ENCODE data around the gene MRPL45.
"Not testable (repeated sequence)": the region's sequence is repeated elsewhere in the genome, so short reads cannot be mapped to it uniquely, and the experiment has no call there.

MRPL45 gene

GRCh38 chr17:38296834-38297517 lies at the start of gene MRPL45:
TSS of gene MRPL45 (plus strand) at chr17:38297168. CDS start at chr17:38297184, 16 bp downstream.
- peak; percentile 97 for DNase-seq

- DNase-seq: not testable (repeated sequence)
These were observed 43.8 kb upstream of the MRPL45 start for GRCh38 chr17:38253191-38253590.

- DNase-seq: not testable (repeated sequence)
These were observed 42.6 kb upstream of the MRPL45 start for GRCh38 chr17:38254357-38254756.

- DNase-seq: peak; percentile 78
These were observed 39.9 kb upstream of the MRPL45 start for GRCh38 chr17:38257013-38257621.

- not testable (repeated sequence) for DNase-seq
These were observed 30.9 kb upstream of the MRPL45 start for GRCh38 chr17:38265974-38266506.

- not testable (repeated sequence) for DNase-seq
These were observed 30.4 kb upstream of the MRPL45 start for GRCh38 chr17:38266571-38266970.

- DNase-seq: not testable (repeated sequence)
These were observed 28.8 kb upstream of the MRPL45 start for GRCh38 chr17:38268138-38268537.

GRCh38 chr17:38269045-38269444 lies 27.9 kb upstream of the MRPL45 start:
- not testable (repeated sequence) for DNase-seq

GRCh38 chr17:38269552-38269951 lies 27.4 kb upstream of the MRPL45 start:
- not testable (repeated sequence) for DNase-seq

- DNase-seq: not testable (repeated sequence)
These were observed 11.0 kb upstream of the MRPL45 start for GRCh38 chr17:38285994-38286393.

GRCh38 chr17:38286501-38287091 lies 10.4 kb upstream of the MRPL45 start:
- DNase-seq: not testable (repeated sequence)

GRCh38 chr17:38288217-38288827 lies 8.6 kb upstream of the MRPL45 start:
- not testable (repeated sequence) for DNase-seq

- not testable (repeated sequence) for DNase-seq
These were observed 7.2 kb upstream of the MRPL45 start for GRCh38 chr17:38289760-38290159.

- not testable (repeated sequence) for DNase-seq
These were observed 1.2 kb upstream of the MRPL45 start for GRCh38 chr17:38295602-38296365.

GRCh38 chr17:38315497-38315896 lies 18.5 kb downstream of the MRPL45 start:
- no peak for DNase-seq

GRCh38 chr17:38317081-38317480 lies 20.1 kb downstream of the MRPL45 start:
- no peak for DNase-seq

- no peak for DNase-seq
These were observed 23.5 kb downstream of the MRPL45 start for GRCh38 chr17:38320482-38320881.

GRCh38 chr17:38322156-38322779 lies 25.3 kb downstream of the MRPL45 start:
- DNase-seq: peak; percentile 75

GRCh38 chr17:38322897-38323296 lies 25.9 kb downstream of the MRPL45 start:
- DNase-seq: no peak

- DNase-seq: no peak
These were observed 27.3 kb downstream of the MRPL45 start for GRCh38 chr17:38324141-38324697.

- DNase-seq: no peak
These were observed 27.8 kb downstream of the MRPL45 start for GRCh38 chr17:38324772-38325171.

All from activated naive CD4-positive, alpha-beta T cell treated with anti-CD3 and anti-CD28 coated beads, Interleukin-2, amount 50 U/mL, for 16 hours (primary cell).